GM21737 (cell line): ENCODE measurements around the gene MT4.

Source experiments
- ATAC-seq: cut with Tn5 transposase; IDR thresholded peaks from one replicate; pipeline ENCODE4 v1.9.1; 2021; ENCODE audit warnings: mild to moderate bottlenecking, moderate library complexity; ENCODE audit not compliant: unreplicated experiment

MT4 gene

DNA sequence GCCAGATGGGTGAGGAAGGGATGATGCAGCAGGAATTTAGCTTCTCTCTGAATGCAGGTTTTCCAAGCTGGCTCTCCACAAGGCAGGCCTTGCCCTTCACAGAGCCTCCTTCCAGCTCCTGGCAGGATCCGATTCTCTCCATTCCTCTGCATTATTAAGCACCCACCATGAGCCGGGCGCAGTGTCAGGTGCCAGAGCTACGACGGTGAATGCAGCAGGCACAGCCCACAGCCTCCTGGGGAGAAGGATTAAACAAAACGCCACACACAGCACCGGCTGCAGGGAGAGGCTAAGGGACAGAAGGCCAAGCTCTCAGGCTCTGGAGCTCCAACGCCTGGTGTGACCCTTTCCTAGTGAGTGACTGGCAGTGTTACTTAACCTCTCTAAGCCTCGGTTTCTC lies 36.5 kb downstream of the MT4 start:
- no peak for ATAC-seq

DNA sequence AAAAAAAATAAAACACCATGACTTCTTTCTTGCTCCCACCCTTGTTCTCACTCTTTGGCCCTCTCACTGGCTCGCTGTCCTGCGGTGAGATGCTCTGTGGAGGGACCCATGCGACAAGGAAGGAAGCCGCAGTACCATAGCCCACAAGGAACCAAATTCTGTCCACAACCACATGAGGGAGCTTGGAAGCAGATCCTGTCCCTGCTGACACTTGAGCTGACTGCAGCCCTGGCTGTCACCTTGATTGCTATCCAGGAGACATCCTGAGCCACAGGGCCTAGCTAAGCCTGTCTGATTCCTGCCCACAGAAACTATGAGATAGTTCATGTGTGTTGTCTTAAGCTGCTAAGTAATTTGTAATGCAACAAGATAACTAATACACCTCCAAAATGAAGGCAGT lies 38.7 kb downstream of the MT4 start:
- ATAC-seq = no peak

- ATAC-seq = no peak
Measured at GRCh38 chr16:56604966-56605365, 40.1 kb downstream of the MT4 start.

GRCh38 chr16:56605475-56605874 lies 40.6 kb downstream of the MT4 start:
- ATAC-seq = no peak

DNA sequence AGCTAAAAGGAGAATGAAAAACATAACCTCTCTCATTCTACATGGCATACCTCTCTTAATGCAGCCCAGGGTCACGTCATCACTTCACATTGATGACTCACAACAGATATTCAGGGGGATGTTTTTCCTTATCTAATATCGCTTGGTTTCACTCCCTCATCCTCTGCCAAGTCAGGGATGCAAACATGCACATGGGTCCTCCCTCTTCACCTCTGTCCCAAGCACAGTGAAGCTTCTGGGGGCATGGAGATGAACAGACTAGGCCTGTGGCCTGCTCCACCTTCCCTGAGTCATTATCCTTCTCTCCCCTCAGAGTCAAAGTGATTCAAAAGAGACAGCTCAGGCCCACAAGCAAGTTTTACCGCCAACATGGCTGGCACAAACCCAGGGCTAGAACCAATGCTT lies 41.2 kb downstream of the MT4 start:
- ATAC-seq = no peak

- ATAC-seq = no peak
Measured at GRCh38 chr16:56606476-56607108, 41.7 kb downstream of the MT4 start.

- ATAC-seq = no peak
Measured at GRCh38 chr16:56607109-56607618, 42.3 kb downstream of the MT4 start.

DNA sequence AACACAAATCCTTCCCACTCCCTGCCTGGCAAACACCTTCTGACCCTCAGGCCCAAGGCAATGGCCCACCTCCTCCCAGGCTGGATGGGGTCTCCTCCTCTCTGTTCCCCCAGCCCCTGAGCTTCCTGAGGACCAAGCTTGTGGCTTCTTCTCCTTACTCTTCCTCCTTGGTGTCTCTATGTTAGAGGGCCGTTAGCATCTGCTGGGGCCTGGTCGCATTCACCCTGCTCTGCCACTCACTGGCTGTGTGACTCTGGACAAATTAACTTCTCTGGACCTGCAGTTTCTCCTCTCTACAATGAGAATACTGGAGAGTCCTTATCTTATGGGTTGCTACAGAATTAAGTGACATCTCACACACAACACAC lies 42.8 kb downstream of the MT4 start:
- no peak for ATAC-seq

DNA sequence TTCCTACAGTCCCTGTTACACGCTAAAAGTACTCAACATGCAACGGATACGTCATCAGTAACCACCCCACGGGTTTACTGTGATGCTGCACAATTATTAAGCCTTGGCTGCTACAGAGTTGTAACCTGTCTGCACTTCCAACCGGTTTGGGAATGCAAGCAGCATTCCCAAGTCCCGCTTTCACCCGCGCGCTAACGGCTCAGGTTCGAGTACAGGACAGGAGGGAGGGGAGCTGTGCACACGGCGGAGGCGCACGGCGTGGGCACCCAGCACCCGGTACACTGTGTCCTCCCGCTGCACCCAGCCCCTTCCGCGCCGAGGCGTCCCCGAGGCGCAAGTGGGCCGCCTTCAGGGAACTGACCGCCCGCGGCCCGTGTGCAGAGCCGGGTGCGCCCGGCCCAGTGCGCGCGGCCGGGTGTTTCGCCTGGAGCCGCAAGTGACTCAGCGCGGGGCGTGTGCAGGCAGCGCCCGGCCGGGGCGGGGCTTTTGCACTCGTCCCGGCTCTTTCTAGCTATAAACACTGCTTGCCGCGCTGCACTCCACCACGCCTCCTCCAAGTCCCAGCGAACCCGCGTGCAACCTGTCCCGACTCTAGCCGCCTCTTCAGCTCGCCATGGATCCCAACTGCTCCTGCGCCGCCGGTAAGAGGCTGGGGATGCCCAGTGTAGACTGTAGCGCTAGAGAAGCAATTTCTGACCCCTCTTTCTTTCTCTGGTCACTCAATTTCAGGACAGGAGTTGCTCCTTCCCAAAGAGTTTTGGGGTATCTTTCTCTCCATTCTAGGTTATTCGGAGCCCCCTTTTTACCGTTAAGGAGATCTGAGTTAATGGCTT lies 43.4 kb downstream of the MT4 start, which contains the start of gene MT2A:
Gene MT2A, plus strand, starts transcription at position 542 of the 833 bp plus-strand sequence. Its CDS starts 72 bp downstream, at position 614.
- peak; percentile 77 for ATAC-seq

- no peak for ATAC-seq
Measured at GRCh38 chr16:56608876-56609462, 44.1 kb downstream of the MT4 start.

- ATAC-seq = peak; percentile 34
Measured at GRCh38 chr16:56609463-56609921, 44.6 kb downstream of the MT4 start.

DNA sequence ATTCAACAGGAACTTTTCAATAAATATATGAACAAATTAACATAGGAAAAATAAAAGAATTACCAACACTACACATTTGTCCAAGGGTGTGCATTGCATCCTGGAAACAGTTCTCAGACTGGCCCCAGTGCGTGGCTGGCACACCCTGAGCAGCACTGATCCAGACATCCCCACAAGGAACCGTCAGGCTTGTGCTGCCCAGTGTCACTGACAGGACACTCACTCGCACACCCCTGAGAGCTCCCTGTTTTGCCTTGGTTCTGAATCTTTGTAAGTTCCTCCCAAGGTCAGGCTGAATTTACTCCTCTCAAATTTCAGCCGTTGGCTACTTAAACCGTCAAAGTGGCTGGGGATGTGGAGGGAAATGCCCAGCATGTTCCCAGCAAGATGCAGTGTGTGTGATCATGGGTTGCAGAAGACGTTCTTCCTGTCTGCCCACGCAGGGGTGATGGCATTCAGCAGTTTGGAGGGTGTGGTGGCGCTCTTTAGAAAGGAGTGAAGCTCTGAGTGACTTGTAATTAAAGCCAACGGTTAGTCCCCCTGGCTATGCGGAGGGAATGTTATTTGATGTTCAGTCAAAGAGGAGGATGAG lies 45.2 kb downstream of the MT4 start:
- ATAC-seq = no peak

DNA sequence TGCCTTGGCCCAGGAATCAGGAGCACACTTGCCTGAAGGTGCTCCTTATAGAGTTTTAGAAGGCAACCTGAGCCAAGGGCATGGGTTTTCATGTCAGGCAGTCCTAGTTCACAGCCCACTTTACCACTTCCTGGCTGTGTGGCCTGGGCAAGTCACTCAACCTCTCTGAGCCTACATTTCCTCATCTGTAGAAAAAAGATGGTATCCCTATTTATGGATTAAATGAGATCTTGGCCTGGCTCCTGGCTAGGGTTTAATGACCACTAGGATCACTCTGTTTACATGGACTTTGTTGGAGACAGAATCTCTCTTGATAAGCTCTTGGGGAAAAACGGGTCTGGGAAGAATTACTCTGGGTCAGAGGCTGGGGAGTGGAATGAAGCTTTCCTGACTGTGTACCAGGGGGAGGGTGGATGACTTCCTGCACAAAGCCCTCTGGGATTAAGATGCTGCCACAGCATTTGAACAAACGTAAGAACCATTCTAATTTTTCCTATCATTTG lies 45.8 kb downstream of the MT4 start:
- ATAC-seq = no peak

DNA sequence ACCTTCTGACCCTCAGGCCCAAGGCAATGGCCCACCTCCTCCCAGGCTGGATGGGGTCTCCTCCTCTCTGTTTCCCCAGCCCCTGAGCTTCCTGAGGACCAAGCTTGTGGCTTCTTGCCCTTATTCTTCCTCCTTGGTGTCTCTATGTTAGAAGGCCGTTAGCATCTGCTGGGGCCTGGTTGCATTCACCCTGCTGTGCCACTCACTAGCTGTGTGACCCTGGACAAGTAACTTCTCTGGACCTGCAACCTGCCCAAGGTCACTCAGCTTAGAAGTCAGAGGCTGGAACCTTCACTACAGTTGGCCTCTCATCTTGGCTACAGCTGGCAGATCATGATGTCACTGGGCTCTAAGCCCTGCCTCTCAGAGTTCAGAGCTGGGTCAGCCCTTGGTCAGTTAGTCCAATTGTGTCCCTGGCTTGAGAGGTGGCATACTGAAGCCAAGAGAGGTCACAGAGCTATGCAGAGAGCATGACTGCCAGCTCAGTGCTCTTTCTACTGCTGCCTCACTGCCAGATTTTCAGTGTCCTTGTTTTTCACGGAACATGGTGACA lies 46.5 kb downstream of the MT4 start:
- ATAC-seq = no peak

DNA sequence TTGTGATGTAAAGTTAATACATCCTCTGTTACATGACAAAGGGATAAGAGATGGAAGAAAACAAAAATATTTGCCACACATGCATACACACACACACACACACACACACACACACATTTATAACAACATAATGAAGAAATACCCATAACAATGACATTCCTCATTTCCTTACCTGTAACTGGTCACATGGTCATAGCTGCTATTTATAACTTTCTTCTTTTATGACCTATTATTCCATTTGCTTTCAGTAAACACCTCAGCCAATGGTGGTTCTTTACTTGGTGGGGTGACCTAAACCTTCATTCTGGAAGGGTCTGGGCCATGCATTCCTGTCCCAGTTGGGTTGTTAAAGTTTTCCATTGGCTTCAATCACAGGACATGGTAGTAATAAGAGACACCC lies 48.8 kb downstream of the MT4 start:
- no peak for ATAC-seq

GRCh38 chr16:56614549-56614991 lies 49.7 kb downstream of the MT4 start:
- no peak for ATAC-seq

- no peak for ATAC-seq
Measured at GRCh38 chr16:56615353-56615752, 50.5 kb downstream of the MT4 start.

DNA sequence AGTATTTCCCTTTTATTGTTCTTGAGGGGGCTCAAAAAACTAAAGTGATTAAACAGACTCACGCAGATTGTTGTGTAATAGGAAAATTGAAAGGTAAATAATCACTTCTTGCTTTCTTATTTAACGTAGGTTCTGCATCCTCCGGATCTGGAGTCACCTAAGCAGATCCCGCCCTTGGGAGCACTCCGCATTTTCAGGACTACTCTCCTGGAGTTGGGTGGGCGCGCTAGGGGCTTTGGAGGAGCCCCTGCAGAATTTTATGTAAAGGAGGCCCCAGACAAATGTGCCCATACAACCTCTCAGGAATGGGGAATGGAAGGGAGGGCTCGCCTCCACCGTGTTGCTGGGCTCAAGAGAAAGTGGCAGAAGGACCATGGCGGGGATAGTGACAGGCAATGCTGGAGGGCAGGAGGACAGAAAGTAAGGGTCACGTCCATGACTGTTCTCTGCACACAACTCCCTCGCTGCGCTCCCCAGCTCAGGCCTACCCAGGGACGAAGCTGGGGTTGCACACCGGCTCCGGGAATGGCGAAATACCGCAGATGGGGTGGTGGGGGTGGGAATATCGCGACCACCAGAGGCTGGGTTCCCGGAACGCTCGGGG lies 51.8 kb downstream of the MT4 start:
- no peak for ATAC-seq

- ATAC-seq = no peak
Measured at GRCh38 chr16:56617212-56618085, 52.6 kb downstream of the MT4 start.
